ENCODE measurements around the gene IGF2R. TPM values are rescaled to one million over a fixed set of nuclear protein-coding genes. Genes with fewer than 3 reads are reported as not detected.

The IGF2R gene
- total and polyA plus RNA-seq, 7 donors = 40.1 to 167 (median 113) TPM

DNA sequence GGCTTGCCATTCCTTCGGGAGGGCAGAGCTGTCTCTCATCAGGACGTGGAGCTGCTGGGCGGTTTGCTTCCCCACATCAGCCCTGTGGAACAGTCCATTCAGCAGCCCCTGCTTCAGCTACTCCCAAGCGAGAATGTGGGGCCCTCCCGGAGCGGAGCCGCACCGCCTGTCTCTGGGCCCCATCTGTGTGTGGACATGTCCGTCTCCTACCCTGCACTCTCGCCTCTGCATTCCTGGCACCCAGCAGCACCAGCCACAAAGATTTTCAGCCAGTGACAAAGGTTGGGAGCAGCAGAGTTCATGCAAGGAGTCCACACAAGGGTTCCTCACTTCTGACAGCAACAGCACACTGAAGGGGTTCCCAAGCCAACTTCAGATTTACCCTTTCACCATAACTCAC is 123.7 kb downstream of the IGF2R start:
- TF ChIP-seq, protein P1, sequence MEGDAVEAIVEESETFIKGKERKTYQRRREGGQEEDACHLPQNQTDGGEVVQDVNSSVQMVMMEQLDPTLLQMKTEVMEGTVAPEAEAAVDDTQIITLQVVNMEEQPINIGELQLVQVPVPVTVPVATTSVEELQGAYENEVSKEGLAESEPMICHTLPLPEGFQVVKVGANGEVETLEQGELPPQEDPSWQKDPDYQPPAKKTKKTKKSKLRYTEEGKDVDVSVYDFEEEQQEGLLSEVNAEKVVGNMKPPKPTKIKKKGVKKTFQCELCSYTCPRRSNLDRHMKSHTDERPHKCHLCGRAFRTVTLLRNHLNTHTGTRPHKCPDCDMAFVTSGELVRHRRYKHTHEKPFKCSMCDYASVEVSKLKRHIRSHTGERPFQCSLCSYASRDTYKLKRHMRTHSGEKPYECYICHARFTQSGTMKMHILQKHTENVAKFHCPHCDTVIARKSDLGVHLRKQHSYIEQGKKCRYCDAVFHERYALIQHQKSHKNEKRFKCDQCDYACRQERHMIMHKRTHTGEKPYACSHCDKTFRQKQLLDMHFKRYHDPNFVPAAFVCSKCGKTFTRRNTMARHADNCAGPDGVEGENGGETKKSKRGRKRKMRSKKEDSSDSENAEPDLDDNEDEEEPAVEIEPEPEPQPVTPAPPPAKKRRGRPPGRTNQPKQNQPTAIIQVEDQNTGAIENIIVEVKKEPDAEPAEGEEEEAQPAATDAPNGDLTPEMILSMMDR (IDR thresholded peaks at IDR 0.05) = no peak
- WGBS, 3 donors = 80 to 86% (median 84%) methylated on average over 10 of the region's 10 CpGs
- intact Hi-C loops (cut with DNase I) = no loop called here
- no peak for DNase-seq
- Histone ChIP-seq H3K36me3 (ENCODE audit: insufficient read depth in 1 of 2, low read depth in 1 of 2) (peaks cover 17 to 97% of the 10 kb centered on the region in 2 donors), H3K4me3 (no peak overlapping the region), H3K4me1 (no peaks in the 10 kb centered on the region), H3K27me3 (ENCODE audit: insufficient read depth in 3 of 3, low read length in 2 of 3) (no peaks in the 10 kb centered on the region), H3K27ac (no peak overlapping the region), H3K9me3 (no peaks in the 10 kb centered on the region)
- ATAC-seq = no peak

DNA sequence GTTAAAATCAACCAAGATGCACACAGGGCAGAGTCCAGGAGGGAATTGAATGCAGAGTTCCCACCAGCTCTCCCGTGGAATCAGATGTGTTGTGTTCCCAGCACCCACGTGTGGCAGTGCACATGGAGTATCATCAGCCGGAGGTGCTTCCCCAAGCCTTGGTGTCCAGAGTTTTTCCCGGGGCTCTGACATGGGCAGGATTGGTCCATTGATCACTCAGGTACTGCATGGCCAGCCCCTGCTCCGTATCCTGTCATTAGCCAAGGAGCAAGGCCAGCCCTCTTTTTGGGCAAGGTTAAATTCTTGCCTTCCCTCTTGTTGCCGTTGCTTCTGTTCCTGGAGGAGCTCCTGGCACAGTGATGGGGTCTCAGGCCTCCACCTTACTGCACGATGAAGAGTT is 124.2 kb downstream of the IGF2R start:
- Histone ChIP-seq H3K4me3 (no peak overlapping the region), H3K4me1 (no peaks in the 10 kb centered on the region), H3K27me3 (ENCODE audit: insufficient read depth in 3 of 3, low read length in 2 of 3) (no peaks in the 10 kb centered on the region), H3K36me3 (ENCODE audit: insufficient read depth in 1 of 2, low read depth in 1 of 2) (peaks cover 18 to 97% of the 10 kb centered on the region in 2 donors), H3K9me3 (no peaks in the 10 kb centered on the region), H3K27ac (no peak overlapping the region)
- DNase-seq = no peak
- no peak for ATAC-seq
- intact Hi-C loops (cut with DNase I) = no loop called here
- WGBS, 3 donors = 66 to 78% (median 74%) methylated on average over 7 of the region's 7 CpGs
- TF ChIP-seq, protein P1 (IDR thresholded peaks at IDR 0.05) = no peak

DNA sequence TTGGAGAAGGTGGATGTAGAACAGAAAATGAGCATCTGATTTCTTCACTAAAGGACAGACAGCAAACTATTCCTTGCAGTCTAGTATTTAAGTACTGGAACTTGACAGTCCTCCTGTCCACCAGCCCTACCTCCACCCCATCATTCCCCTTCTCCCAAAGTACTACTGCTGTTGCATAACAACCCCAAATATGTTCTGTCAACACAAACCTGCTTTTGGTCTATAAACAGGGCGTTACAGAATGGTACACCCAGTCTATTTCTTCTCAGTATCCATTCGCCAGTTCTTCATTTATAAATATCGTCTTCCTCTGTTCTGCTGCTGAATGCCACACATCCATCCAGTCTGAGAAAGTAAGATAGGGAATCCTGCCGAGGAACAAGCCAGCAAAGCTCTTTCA is 125.1 kb downstream of the IGF2R start:
- Histone ChIP-seq H3K9me3 (no peaks in the 10 kb centered on the region), H3K4me1 (no peaks in the 10 kb centered on the region), H3K27ac (no peak overlapping the region), H3K4me3 (no peak overlapping the region), H3K27me3 (ENCODE audit: insufficient read depth in 3 of 3, low read length in 2 of 3) (no peaks in the 10 kb centered on the region), H3K36me3 (ENCODE audit: insufficient read depth in 1 of 2, low read depth in 1 of 2) (peaks cover 18 to 97% of the 10 kb centered on the region in 2 donors)
- intact Hi-C loops (cut with DNase I) = no loop called here
- 47 to 85% (median 69%) methylated on average over 4 of the region's 4 CpGs for WGBS, 3 donors
- DNase-seq (no peak), ATAC-seq (no peak)
- TF ChIP-seq, protein P1 (IDR thresholded peaks at IDR 0.05) = no peak

DNA sequence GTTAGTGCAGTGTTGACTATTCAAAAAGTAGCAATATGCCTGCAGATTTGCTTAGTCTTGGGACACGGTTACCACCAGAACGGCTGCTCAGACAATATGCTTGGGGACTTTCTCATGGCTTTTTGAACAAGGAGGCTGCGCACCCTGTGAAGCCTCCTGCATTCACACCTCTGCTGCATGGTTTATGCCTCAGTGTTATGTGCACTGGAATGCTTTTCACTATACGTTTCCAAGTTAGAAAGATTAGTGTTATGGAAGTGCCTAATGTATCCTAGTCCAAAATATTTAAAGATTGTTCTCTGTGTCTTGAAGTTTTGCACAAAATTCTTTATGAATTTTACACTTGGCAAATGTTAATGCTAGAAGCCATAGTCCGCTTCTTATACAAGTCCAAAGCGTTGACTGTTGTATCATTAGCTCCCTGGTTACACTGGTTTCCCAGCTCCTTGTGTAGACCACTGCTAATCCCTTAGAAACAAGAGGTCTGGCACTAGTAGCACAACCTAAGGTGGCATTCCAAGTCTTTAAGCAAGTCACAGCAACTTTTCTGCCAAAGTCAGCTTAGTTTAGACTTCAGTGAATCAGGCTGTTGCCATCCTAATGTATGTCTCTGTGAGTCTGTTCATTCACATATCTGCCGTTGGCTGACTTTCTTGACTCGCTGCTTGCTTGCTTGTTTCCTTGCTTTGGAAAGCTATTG is 126.4 kb downstream of the IGF2R start:
- no peak overlapping the region for H3K27ac ChIP-seq
- no peaks in the 10 kb centered on the region for H3K9me3 ChIP-seq
- 88 to 93% (median 91%) methylated on average over 8 of the region's 8 CpGs for WGBS, 3 donors
- peaks cover 18 to 97% of the 10 kb centered on the region in 2 donors for H3K36me3 ChIP-seq (ENCODE audit: insufficient read depth in 1 of 2, low read depth in 1 of 2)
- DNase-seq (no peak), ATAC-seq (no peak)
- H3K4me3 ChIP-seq = no peak overlapping the region
- TF ChIP-seq, protein P1 (IDR thresholded peaks at IDR 0.05) = no peak
- intact Hi-C loops (cut with DNase I) = no loop called here
- no peaks in the 10 kb centered on the region for H3K27me3 ChIP-seq (ENCODE audit: insufficient read depth in 3 of 3, low read length in 2 of 3)
- H3K4me1 ChIP-seq = no peaks in the 10 kb centered on the region
